ENCODE results near the gene FAM149A. TPM values are rescaled to one million over a fixed set of nuclear protein-coding genes. Genes with fewer than 3 reads are reported as not detected.

FAM149A gene
- total and polyA plus RNA-seq, 2 experiments from 2014 or later: 10.8 to 13.3 TPM

DNA sequence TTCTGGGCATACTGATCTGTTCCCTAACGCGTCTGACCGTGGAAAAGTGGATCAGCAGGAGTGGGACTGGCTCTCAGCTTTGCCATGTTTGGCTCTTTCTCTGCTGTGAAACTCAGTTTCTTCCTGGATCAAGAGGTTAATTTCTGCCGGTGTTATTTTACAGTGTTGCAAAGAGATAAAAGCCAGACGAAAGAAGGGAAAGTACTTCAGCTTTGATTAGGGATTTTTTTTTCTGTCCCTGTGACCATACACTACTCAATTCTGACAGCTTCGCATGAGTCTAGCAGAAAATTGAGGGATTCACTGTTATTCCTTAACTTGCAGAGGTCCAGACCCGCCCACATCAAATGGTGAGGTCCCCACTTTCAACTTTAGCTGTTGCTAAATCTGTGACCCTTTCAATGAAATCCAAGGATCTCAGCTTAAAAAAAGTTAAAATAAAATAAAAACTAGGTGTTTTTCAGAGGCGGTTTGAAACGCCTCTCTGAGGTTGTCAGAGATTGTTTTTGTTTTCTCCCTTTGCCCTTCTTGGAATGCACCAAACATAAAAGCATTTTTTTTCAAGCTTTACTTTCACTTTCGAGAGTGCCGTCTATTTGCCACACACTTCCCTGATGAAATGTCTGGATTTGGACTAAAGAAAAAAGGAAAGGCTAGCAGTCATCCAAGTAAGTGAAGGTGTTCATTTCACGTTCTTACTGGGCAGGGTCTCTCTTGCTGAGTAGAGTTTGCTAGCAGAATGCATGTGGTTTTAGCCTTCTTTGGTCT lies 35.7 kb upstream of the FAM149A start, which contains the start of gene TLR3 (continued):
- TF ChIP-seq, protein P1, sequence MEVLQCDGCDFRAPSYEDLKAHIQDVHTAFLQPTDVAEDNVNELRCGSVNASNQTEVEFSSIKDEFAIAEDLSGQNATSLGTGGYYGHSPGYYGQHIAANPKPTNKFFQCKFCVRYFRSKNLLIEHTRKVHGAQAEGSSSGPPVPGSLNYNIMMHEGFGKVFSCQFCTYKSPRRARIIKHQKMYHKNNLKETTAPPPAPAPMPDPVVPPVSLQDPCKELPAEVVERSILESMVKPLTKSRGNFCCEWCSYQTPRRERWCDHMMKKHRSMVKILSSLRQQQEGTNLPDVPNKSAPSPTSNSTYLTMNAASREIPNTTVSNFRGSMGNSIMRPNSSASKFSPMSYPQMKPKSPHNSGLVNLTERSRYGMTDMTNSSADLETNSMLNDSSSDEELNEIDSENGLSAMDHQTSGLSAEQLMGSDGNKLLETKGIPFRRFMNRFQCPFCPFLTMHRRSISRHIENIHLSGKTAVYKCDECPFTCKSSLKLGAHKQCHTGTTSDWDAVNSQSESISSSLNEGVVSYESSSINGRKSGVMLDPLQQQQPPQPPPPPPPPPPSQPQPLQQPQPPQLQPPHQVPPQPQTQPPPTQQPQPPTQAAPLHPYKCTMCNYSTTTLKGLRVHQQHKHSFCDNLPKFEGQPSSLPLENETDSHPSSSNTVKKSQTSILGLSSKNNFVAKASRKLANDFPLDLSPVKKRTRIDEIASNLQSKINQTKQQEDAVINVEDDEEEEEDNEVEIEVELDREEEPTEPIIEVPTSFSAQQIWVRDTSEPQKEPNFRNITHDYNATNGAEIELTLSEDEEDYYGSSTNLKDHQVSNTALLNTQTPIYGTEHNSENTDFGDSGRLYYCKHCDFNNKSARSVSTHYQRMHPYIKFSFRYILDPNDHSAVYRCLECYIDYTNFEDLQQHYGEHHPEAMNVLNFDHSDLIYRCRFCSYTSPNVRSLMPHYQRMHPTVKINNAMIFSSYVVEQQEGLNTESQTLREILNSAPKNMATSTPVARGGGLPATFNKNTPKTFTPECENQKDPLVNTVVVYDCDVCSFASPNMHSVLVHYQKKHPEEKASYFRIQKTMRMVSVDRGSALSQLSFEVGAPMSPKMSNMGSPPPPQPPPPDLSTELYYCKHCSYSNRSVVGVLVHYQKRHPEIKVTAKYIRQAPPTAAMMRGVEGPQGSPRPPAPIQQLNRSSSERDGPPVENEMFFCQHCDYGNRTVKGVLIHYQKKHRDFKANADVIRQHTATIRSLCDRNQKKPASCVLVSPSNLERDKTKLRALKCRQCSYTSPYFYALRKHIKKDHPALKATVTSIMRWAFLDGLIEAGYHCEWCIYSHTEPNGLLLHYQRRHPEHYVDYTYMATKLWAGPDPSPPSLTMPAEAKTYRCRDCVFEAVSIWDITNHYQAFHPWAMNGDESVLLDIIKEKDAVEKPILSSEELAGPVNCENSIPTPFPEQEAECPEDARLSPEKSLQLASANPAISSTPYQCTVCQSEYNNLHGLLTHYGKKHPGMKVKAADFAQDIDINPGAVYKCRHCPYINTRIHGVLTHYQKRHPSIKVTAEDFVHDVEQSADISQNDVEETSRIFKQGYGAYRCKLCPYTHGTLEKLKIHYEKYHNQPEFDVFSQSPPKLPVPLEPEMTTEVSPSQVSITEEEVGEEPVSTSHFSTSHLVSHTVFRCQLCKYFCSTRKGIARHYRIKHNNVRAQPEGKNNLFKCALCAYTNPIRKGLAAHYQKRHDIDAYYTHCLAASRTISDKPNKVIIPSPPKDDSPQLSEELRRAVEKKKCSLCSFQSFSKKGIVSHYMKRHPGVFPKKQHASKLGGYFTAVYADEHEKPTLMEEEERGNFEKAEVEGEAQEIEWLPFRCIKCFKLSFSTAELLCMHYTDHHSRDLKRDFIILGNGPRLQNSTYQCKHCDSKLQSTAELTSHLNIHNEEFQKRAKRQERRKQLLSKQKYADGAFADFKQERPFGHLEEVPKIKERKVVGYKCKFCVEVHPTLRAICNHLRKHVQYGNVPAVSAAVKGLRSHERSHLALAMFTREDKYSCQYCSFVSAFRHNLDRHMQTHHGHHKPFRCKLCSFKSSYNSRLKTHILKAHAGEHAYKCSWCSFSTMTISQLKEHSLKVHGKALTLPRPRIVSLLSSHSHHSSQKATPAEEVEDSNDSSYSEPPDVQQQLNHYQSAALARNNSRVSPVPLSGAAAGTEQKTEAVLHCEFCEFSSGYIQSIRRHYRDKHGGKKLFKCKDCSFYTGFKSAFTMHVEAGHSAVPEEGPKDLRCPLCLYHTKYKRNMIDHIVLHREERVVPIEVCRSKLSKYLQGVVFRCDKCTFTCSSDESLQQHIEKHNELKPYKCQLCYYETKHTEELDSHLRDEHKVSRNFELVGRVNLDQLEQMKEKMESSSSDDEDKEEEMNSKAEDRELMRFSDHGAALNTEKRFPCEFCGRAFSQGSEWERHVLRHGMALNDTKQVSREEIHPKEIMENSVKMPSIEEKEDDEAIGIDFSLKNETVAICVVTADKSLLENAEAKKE (CRISPR knock-in tag; IDR thresholded peaks at IDR 0.05): no peak
- TF ChIP-seq EZH2 (IDR thresholded peaks at IDR 0.05; ENCODE audit: low read depth, unreplicated experiment) (no peak), POLR2AphosphoS5 (IDR thresholded peaks at IDR 0.05; ENCODE audit: low read depth) (no peak), STAT1 (IDR thresholded peaks at IDR 0.05; ENCODE audit: unreplicated experiment) (no peak), CREB1 (CRISPR knock-in tag; IDR thresholded peaks at IDR 0.05; ENCODE audit: low read depth) (no peak)

DNA sequence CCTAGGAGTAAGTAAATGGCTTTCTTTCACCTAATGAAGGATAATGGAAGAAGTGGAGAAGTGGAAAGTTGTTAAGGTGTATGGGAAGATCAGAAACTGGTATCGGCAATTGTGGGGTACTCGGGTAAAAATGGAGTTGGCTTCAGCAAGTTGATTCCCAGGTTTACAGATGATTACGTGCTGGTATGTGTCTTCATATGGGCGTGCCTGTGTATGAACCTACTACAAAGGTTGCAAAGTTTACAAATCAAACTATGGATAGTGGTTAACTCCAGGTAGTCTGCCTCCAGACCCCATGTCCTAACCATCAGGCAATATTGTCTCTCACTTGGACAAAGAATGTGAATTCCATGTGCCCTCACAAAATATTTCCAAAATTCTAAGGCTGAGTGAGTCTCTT lies 34.8 kb upstream of the FAM149A start:
- no peak overlapping the region for H3K27ac ChIP-seq (ENCODE audit: low read depth)
- ATAC-seq (no peak), DNase-seq (ENCODE audit: low spot score) (no peak)
- peaks cover 9% of the 10 kb centered on the region; the same call in 1 of the 2 replicates for H3K4me1 ChIP-seq (ENCODE audit: insufficient read depth)
- no peak overlapping the region; the same call in 1 of the 2 replicates for H2AFZ ChIP-seq
- H3K4me3 Mint-ChIP-seq: no peak overlapping the region
- no peaks in the 10 kb centered on the region for H3K27me3 ChIP-seq (ENCODE audit: insufficient read depth)
- no peaks in the 10 kb centered on the region for H3F3A ChIP-seq (replicated peaks; ENCODE audit: low read depth)
- H3K36me3 ChIP-seq (ENCODE audit: insufficient read depth): no peaks in the 10 kb centered on the region
- H3K4me2 ChIP-seq: no peak overlapping the region
- peaks cover 2% of the 10 kb centered on the region for H3K27me3 Mint-ChIP-seq (ENCODE audit: insufficient read depth, low read depth, poor library complexity)
- no peaks in the 10 kb centered on the region for H4K20me1 ChIP-seq (replicated peaks; ENCODE audit: insufficient read depth)
- no peak overlapping the region for H3K27ac Mint-ChIP-seq
- H3K36me3 Mint-ChIP-seq (ENCODE audit: low read depth): no peaks in the 10 kb centered on the region
- no peaks in the 10 kb centered on the region for H3K9me3 Mint-ChIP-seq
- no peaks in the 10 kb centered on the region for H3K9me2 ChIP-seq (ENCODE audit: insufficient read depth)
- no peaks in the 10 kb centered on the region for H3K79me2 ChIP-seq (replicated peaks; ENCODE audit: insufficient read depth)
- peaks cover 10% of the 10 kb centered on the region for H3K4me1 Mint-ChIP-seq
- no peak overlapping the region for H3K4me3 ChIP-seq
- TF ChIP-seq ZNF114 (CRISPR knock-in tag; IDR thresholded peaks at IDR 0.05) (no peak), CREB1 (CRISPR knock-in tag; IDR thresholded peaks at IDR 0.05; ENCODE audit: low read depth) (no peak), POLR2AphosphoS5 (IDR thresholded peaks at IDR 0.05; ENCODE audit: low read depth) (no peak), STAT1 (IDR thresholded peaks at IDR 0.05; ENCODE audit: unreplicated experiment) (no peak), EZH2 (IDR thresholded peaks at IDR 0.05; ENCODE audit: low read depth, unreplicated experiment) (no peak)
- TF ChIP-seq, protein P2, sequence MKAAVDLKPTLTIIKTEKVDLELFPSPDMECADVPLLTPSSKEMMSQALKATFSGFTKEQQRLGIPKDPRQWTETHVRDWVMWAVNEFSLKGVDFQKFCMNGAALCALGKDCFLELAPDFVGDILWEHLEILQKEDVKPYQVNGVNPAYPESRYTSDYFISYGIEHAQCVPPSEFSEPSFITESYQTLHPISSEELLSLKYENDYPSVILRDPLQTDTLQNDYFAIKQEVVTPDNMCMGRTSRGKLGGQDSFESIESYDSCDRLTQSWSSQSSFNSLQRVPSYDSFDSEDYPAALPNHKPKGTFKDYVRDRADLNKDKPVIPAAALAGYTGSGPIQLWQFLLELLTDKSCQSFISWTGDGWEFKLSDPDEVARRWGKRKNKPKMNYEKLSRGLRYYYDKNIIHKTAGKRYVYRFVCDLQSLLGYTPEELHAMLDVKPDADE (IDR thresholded peaks at IDR 0.05): no peak
- TF ChIP-seq, protein P1 (CRISPR knock-in tag; IDR thresholded peaks at IDR 0.05): no peak
